Bronchial epithelial cell (primary cell): ENCODE measurements around the gene GATAD2A. TPM values are rescaled to one million over a fixed set of nuclear protein-coding genes. Genes with fewer than 3 reads are reported as not detected.

Experiments used
- DNase-seq: peaks from one replicate; pipeline ENCODE4 v3.0.0-alpha.2; 2010; ENCODE audit warnings: low read depth
- FAIRE-seq: peaks from 2 replicates; lab custom pipeline; 2011; peaks lifted over from hg19 to GRCh38; lab: Jason Lieb, UNC
- H3K27me3 ChIP-seq: 2 replicates; pipeline ENCODE4 v1.5.1; 2011; ENCODE audit warnings: low read length; ENCODE audit not compliant: control insufficient read depth, insufficient read depth
- H3K36me3 ChIP-seq: 2 replicates; pipeline ENCODE4 v1.5.1; 2011; ENCODE audit warnings: low read length; ENCODE audit not compliant: control insufficient read depth, insufficient read depth
- H3K4me3 ChIP-seq: 2 replicates; pipeline ENCODE4 v1.5.1; 2011; ENCODE audit warnings: mild to moderate bottlenecking, low read depth, low read length, control low read depth
- CTCF ChIP-seq: IDR thresholded peaks from 2 replicates; pipeline ENCODE4 v1.5.1; 2011; ENCODE audit warnings: mild to moderate bottlenecking, moderate library complexity, low read length, control low read depth, inconsistent platforms; ENCODE audit not compliant: insufficient read depth, severe bottlenecking
- total RNA-seq: library from RNA; depleted of rRNA; stranded (reverse); fragments of >200 nt; gene quantifications from 2 replicates; pipeline ENCODE4 v1.2.1, GENCODE V29; 2014

The GATAD2A gene
- total RNA-seq, 1 donor from 2014 or later = 48.4 TPM

- Histone ChIP-seq H3K4me3 (peak overlapping the region; percentile 16), H3K27me3 (peaks cover 15% of the 10 kb centered on the region), H3K36me3 (no peaks in the 10 kb centered on the region)
- DNase-seq (peak; percentile 62), FAIRE-seq (no peak)
- no peak for TF ChIP-seq CTCF
Observed at GRCh38 chr19:19540715-19541515, 135.4 kb downstream of the GATAD2A start.

DNA sequence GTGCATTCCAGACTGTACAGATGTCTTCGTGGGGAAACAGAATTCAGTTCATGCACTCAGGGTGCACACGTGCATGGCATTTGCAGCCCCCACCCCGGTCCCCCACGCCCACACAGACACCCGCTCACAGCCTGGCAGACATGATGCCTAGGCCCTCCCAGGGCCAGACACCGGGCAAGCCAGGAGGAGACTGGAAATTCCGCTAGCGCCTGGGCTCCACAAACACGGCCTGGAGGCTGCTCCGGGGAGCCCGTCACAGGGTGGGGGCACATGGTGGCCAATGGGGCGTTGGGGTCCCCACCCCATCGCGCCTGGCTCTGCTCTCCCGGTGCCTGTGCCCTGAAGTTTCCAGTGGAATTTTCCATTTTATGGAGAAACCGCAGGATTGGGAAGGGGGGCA is 136.1 kb downstream of the GATAD2A start:
- no peaks in the 10 kb centered on the region for H3K36me3 ChIP-seq
- peaks cover 15% of the 10 kb centered on the region for H3K27me3 ChIP-seq
- no peak for FAIRE-seq
- no peak for TF ChIP-seq CTCF
- no peak for DNase-seq
- no peak overlapping the region for H3K4me3 ChIP-seq

DNA sequence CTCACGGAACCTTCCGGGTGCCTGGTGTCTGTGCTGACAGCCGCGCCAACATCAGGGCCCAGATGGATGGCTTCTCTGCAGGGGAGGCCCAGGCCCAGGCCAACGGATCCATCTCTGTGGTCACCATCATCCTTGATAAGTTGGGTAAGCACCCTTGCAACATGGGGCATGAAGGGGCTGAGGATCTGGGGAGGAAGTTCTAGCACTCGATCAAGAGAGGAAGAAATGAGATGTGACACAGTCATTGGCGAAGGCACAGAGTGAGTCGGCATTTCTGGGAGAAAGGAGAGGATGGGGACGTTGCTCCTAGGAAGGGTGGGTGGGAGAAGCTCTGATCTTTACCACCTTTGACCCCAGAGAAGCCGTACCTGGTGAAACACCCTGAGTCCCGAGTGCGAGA is 137.0 kb downstream of the GATAD2A start:
- no peaks in the 10 kb centered on the region for H3K36me3 ChIP-seq
- no peak for TF ChIP-seq CTCF
- DNase-seq = no peak
- H3K27me3 ChIP-seq = peaks cover 15% of the 10 kb centered on the region
- no peak overlapping the region for H3K4me3 ChIP-seq
- FAIRE-seq = no peak

GRCh38 chr19:19543101-19543500 is 137.6 kb downstream of the GATAD2A start:
- Histone ChIP-seq H3K27me3 (peaks cover 12% of the 10 kb centered on the region), H3K36me3 (no peaks in the 10 kb centered on the region), H3K4me3 (no peak overlapping the region)
- FAIRE-seq = no peak
- no peak for DNase-seq
- TF ChIP-seq CTCF = no peak

DNA sequence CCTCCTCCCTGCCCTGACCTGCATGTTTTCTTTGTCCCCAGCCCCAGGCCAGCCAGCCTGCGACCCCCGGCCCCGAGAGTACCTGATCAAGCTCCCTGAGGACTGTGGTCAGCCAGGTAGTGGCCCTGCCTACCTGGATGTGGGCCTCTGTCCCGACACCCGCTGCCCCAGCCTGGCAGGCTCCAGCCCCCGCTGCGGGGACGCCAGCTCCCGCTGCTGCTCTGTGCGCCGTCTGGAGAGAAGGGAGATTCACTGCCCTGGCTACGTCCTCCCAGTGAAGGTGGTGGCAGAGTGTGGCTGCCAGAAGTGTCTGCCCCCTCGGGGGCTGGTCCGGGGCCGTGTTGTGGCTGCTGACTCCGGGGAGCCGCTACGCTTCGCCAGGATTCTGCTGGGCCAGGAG is 138.2 kb downstream of the GATAD2A start:
- Histone ChIP-seq H3K27me3 (peaks cover 11% of the 10 kb centered on the region), H3K4me3 (no peak overlapping the region), H3K36me3 (no peaks in the 10 kb centered on the region)
- no peak for TF ChIP-seq CTCF
- FAIRE-seq = no peak
- DNase-seq = no peak
